Activated CD4-positive, alpha-beta T cell treated with anti-CD3 and anti-CD28 coated beads for 1 hour (primary cell): ENCODE data around the gene N4BP2L2.
A peak's percentile ranks its signal among the peaks of the same experiment; 100 is the strongest.

Experiments used
- DNase-seq: peaks from one replicate; pipeline ENCODE4 v3.0.0-alpha.2; 2020

N4BP2L2 gene

GRCh38 chr13:32455594-32455903 lies 83.0 kb downstream of the N4BP2L2 start:
- DNase-seq, result no peak

- DNase-seq, result no peak
Measured at GRCh38 chr13:32454886-32455593, 83.6 kb downstream of the N4BP2L2 start.

- no peak for DNase-seq
Measured at GRCh38 chr13:32453981-32454380, 84.6 kb downstream of the N4BP2L2 start.

DNA sequence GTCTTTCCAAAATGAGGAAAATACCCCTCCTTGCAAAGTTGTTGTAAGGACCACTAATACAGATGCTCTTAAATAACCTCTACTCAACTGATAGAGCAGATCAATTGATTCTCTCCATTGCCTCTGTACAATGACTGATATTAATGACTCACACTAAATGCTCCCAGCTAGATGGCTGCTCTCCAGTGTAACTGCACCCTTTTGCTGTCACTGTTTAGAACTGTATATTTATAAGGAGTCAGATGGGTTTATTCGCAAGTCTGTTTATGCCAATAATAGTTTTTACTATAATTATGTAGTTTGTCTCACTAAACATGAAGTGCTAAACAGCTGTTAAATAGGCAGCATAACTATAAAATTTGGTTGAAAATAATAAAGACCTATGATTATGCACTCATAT lies 89.6 kb downstream of the N4BP2L2 start:
- no peak for DNase-seq

DNA sequence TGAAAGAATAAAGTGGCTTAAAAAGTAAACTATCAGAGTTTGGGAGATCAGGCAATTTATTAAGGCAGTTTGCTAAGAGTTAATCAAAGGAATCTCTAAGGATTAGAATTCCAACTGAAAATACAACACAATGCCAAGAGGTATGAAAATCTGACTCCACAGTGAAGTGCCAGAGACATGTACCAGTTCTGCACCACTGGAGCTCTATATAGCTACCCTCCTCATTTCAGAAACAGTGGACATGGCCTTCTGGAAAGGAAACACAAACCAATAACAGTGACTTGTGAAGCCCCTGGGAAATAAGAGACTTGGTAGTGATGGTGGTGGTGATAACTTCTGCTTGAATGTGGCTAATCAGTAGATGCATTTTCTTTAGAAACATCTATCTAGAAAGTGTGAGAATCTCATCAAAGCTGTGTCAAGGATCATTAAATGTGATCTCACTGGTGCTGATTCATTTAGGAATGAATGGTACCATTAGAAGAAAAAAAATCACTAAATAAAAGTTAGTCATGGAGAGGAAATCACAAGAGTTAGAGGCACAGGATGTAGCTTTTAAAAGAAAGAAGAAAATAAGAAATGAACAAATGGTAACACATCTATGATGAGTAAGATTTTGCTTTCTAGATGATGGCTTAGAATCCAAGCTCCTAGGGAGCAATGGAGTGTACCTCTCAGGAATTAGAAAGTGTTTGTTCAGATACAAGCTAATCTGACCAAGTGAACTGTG lies 90.5 kb downstream of the N4BP2L2 start:
- DNase-seq, result no peak

- no peak for DNase-seq
Measured at GRCh38 chr13:32446773-32447465, 91.7 kb downstream of the N4BP2L2 start.

DNA sequence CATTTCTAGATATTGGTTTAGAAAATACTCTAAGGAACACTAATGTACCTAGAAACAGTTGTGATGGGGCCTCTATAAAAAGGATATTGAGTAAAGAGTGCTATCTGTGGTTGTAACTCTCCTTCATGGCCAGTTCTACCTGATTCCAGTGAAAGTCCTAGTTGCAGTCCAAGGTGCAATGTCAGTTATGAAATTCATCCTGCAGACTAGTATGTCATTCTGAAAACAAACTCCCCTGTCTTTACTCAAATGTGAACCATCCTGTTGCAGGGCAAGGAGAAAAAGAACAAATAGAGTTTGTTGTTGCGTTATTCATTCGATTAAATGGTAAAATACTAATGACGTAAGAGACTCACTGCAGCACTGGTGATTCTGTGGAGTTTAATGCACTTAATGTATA lies 92.4 kb downstream of the N4BP2L2 start:
- no peak for DNase-seq

DNA sequence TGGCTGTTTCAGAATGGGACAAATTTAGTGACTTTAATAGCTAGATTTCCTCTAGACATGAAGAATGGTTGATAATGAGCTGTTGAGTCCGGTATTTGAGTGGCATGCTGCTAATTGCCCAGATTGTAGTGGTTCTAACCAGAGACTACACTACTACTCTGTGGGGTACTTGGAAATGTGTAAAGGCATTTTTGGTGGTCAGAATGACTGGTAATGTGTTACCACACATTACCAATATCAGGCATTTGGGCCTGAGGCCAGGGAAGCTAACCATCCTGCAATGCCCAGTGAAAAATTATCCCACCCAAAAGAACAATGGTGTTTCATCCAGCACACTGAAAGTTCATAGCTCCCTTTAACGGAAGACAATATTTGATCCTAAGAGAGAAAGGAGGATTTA lies 93.1 kb downstream of the N4BP2L2 start:
- no peak for DNase-seq

DNA sequence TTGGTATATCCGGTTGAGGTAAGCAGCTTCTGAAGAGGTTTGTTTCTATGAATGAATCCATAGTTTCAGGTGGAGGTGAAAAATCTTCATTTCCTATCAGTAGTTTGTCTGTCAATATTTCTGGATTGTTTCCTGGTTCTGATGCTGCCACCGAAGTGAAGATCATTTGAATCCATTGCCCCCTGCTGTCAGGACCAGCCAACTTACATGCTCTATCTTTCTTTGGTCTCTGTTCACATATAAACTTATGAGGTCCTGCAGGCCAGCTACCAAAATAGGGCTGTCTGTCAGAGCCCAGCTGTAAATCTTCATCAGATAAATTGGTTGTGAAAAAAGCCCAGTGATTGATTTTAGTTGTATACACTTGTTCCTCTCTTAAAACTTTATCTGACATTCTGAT lies 95.5 kb downstream of the N4BP2L2 start:
- DNase-seq, result no peak

DNA sequence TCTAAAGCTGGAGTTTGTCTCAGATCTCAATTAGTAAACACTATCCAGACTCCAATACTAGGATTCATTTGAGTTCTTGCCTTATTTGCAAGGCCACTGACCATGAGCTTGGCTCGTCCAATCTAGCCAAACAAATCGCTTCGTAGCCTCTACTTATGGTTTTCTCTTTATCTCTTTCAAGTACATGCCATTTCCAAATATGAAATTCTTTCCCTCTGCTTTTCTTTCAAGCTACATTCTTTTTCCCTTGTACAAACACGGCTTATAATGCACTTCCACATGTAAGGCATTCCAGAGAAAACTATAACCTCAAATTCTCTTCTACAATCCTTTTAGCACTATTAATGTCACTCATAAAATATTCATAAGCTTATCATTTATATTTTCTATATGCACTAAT lies 99.7 kb downstream of the N4BP2L2 start:
- no peak for DNase-seq

DNA sequence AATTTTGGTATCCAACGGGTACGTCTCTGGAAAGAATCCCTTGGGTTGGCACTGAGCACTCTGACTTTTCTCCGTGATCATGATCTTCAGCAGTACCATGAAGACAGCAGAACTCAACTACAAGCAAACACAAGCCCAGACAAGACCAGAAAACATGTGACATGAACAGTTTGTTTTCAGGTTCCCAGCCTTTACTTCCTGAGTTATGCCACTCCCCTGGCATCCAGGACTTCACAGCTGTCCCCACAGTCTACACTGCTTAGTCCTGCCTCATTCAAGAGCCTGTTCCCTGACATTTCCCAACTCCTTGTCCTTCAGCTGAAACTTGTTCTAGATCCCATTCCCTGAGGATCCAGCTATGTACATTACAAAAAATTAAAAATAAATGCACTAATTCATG lies 105.7 kb downstream of the N4BP2L2 start:
- DNase-seq, result no peak

- no peak for DNase-seq
Measured at GRCh38 chr13:32431361-32431760, 107.2 kb downstream of the N4BP2L2 start.

DNA sequence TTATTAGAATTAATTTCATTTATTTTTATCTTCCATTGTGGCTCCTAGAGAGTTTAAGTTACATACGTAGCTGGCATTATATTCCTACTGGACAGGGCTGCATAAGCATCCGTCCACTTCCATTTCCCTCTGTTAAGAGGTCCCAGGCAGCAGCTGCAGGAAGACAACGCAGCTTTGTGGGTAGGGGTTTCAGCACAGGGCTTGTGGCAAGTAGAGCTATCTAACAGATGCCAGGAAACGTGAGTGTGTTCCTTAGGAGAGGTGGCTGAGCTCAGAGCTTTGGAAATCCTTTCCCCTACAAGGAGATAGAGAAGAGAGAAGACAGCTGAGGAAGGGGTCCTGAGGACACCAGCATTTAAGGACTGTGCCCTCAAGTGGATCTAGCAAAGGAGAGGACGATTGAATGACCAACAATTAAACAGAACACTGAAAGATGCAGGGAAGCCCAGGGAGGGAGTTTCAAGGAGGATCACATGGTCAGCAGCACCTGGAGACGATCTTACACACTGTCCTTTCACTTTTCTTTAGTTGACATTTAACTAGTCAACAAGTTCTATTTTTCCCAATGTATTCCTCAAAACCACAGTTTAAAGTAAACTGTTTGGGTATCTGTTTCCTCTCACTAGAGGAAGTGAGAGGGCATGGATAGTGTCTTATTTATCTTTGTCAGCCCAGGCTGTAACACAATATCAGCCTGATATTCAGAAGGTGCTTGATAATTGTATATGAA lies 108.4 kb downstream of the N4BP2L2 start:
- DNase-seq, result no peak

GRCh38 chr13:32429433-32429909 lies 109.1 kb downstream of the N4BP2L2 start:
- DNase-seq, result no peak

DNA sequence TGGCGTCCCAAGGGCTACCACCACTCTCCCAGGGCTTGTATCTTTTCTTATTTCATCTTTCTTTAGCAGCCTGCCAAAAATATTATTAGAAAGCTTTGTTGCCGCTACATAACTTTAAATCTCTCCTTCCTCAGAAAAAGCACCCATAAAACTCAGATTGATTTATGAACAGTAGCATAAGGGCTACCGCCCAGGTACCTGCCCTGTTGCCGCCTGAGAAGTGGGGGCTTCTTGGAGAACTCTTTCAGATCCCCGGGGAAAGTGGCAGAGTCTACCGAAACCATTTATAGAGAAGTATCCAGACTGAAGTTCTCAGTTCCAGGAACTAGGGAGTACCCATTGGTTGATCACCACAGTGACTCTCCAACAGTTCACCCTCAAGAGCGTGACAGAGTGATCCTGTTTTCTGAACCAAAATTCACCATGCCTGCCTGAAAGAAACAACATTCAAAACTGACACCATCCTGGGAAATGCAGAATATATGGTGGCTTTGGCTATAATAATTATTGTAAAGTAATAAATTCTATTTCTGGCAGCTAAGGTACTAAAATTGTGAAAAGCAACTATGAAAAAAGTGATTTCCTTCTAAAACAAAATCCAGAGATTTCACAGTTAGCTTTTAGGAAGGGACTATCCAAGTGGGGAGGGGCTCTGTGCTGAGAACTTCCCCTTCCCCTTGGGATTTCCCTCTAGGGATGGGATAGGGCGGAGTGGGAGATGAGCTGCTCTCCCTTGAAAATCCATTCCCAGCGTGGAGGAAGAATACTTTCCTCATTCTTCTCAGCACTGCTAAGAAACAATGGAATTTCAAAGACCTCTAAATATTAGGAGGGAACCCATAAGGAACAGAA lies 109.8 kb downstream of the N4BP2L2 start:
- DNase-seq, result no peak

DNA sequence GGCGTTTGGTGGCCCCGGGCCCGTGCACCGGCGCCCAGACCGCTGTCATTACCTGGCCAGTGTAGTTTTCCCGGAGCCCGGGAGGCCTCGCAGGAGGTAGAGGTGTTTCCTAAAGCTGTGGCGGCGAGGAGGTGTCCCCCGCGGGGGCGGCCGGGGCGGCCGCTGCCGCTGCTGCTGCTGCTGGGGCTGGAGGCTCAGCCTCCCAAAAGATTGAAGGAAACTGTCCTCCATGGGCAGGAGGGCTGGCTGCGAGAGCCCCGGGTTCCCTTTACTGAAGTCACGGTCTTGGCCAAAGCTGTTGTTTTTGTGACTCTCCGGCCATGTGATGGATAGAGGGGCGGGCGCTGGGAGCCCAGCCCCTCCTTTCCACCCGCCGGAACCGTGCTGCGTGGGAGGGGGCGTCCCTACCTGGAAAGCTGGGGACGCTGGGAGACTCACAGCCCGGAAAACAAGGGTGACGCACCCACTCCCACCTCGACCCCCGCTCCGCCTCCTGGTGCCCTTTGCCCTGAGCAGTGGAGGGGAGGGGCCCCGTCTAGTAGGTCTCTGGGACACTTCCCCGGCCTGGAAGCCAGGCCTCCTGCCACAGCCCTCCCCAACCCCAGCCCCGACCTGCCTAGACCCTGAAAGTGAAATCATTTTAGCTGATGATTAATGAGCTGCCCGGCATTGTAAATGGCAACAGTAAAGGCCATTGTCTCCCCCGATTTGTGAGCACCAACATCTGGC lies 110.6 kb downstream of the N4BP2L2 start, which contains the start of gene N4BP2L1:
Gene N4BP2L1 (minus strand): TSS at position 279 of the 729 bp plus-strand sequence. CDS start 48 bp downstream, at position 231.
- peak; percentile 67 for DNase-seq

- peak; percentile 42 for DNase-seq
Measured at GRCh38 chr13:32426990-32427851, 111.4 kb downstream of the N4BP2L2 start.

DNA sequence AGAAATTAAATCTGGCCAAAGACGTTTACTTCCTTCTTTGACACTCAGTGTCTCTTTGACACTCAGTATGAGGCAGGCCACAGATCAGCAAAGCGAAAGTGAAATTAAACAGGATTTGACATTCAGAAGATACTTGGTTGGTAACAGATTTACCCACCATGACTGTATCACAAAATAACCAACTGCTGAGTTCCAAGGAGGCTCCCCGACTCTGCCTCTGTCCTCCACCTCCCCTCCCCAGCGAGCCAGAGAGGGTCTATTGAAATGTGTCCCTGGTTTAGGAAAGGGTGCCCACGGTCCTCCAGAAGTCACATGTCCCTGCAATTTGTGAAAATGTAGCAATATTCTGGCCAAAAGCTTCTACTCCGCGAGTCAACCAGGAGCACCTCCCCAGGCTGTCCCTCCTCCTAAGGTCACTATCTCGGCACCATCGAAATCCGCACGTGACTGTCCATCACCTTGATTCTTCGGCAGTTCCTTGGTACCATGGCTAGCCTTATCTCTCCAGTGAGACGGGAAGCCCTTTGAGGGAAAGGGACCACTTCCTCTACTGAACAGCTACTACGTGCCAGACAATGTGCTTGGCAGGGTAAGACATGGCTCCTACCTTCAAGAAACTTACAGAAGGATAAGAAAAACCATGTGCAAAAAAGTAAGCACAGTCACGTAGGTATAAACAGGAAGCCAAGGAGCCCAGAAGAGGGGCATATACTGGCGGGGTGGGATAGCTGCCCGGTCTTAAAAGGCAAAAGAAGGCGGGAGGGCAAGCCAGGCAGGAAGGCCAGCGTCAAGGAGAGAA lies 112.2 kb downstream of the N4BP2L2 start:
- no peak for DNase-seq

- no peak for DNase-seq
Measured at GRCh38 chr13:32425158-32425557, 113.4 kb downstream of the N4BP2L2 start.

- DNase-seq, result no peak
Measured at GRCh38 chr13:32423592-32423991, 115.0 kb downstream of the N4BP2L2 start.
